ENCODE measurements around the gene BOK. TPM values are rescaled to one million over a fixed set of nuclear protein-coding genes. Genes with fewer than 3 reads are reported as not detected.

BOK gene
- polyA plus RNA-seq, 1 donor from 2014 or later: 2.3 TPM

Small RNA genes within 50 kb of the gene (small RNA-seq; reads per million reads assigned to genes)
- gene RNA5SP122: 0.23 to 2.0 (median 0.39) reads per million in 3 experiments

Other genes starting within 250 kb of the BOK start
- gene HDLBP, start 243.1 kb upstream of the BOK start, polyA plus RNA-seq: 61.9 and 87.0 TPM in 2 replicates
- gene SEPTIN2, start 242.8 kb upstream of the BOK start, polyA plus RNA-seq: 454 and 467 TPM in 2 replicates
- gene FARP2, start 202.5 kb upstream of the BOK start, polyA plus RNA-seq: 13.1 and 13.3 TPM in 2 replicates
- gene STK25, start 50.2 kb upstream of the BOK start, polyA plus RNA-seq: 580 and 628 TPM in 2 replicates
- 30.8 and 33.0 TPM in 2 replicates for gene THAP4, start 78.4 kb downstream of the BOK start, polyA plus RNA-seq
- 128 and 140 TPM in 2 replicates for gene ATG4B, start 78.9 kb downstream of the BOK start, polyA plus RNA-seq
- 33.5 and 42.2 TPM in 2 replicates for gene DTYMK, start 128.1 kb downstream of the BOK start, polyA plus RNA-seq
- gene ING5, start 143.3 kb downstream of the BOK start, polyA plus RNA-seq: 22.8 and 33.9 TPM in 2 replicates
- gene D2HGDH, start 175.9 kb downstream of the BOK start, polyA plus RNA-seq: 12.6 and 16.0 TPM in 2 replicates
- gene GAL3ST2, start 218.1 kb downstream of the BOK start, polyA plus RNA-seq: not detected in 2 replicates

Measured in neural cell (in vitro differentiated cells).